RWPE2 (cell line): ENCODE data around the gene OR52E6.

Source experiments
- ATAC-seq: fragments of 200-7000 bp; cut with Tn5 transposase; 3 replicates; pipeline ENCODE4 v1.9.1; 2021; ENCODE audit warnings: low read depth
- DNase-seq: peaks from one replicate; pipeline ENCODE4 v3.0.0-alpha.2; 2020; ENCODE audit warnings: low spot score
- H3K27ac ChIP-seq: fragments of 450-650 bp; 2 replicates; pipeline ENCODE4 v1.5.1; 2017; ENCODE audit warnings: mild to moderate bottlenecking; ENCODE audit not compliant: poor library complexity, severe bottlenecking
- H3K27me3 ChIP-seq: fragments of 250-450 bp; sonication (Bioruptor Pico); 2 replicates; pipeline ENCODE4 v1.5.1; 2021; ENCODE audit warnings: mild to moderate bottlenecking, moderate library complexity; ENCODE audit not compliant: insufficient read depth, poor library complexity, severe bottlenecking
- H3K36me3 ChIP-seq: fragments of 250-450 bp; sonication (Bioruptor Pico); 2 replicates; pipeline ENCODE4 v1.5.1; 2020; ENCODE audit warnings: low read depth, mild to moderate bottlenecking, moderate library complexity
- H3K4me1 ChIP-seq: fragments of 250-450 bp; sonication (Bioruptor Pico); 2 replicates; pipeline ENCODE4 v1.5.1; 2021; ENCODE audit warnings: mild to moderate bottlenecking, moderate library complexity; ENCODE audit not compliant: insufficient read depth, poor library complexity, severe bottlenecking
- H3K4me3 ChIP-seq: fragments of 250-450 bp; sonication (Bioruptor Pico); 2 replicates; pipeline ENCODE4 v1.5.1; 2021; ENCODE audit warnings: mild to moderate bottlenecking, moderate library complexity; ENCODE audit not compliant: severe bottlenecking
- H3K9me3 ChIP-seq: fragments of 250-450 bp; sonication (Bioruptor Pico); 2 replicates; pipeline ENCODE4 v1.5.1; 2021; ENCODE audit warnings: mild to moderate bottlenecking, moderate library complexity; ENCODE audit not compliant: severe bottlenecking
- CTCF ChIP-seq: fragments of 450-650 bp; IDR thresholded peaks from one replicate; pipeline ENCODE4 v1.5.1; 2017; ENCODE audit warnings: mild to moderate bottlenecking, moderate library complexity; ENCODE audit not compliant: poor library complexity, severe bottlenecking

OR52E6 gene

GRCh38 chr11:5818245-5818886 is 23.3 kb downstream of the OR52E6 start:
- no peaks in the 10 kb centered on the region for H3K27me3 ChIP-seq
- no peaks in the 10 kb centered on the region for H3K9me3 ChIP-seq
- no peak overlapping the region for H3K27ac ChIP-seq
- no peak for DNase-seq
- H3K4me3 ChIP-seq: no peak overlapping the region
- no peak for TF ChIP-seq CTCF
- H3K4me1 ChIP-seq: no peaks in the 10 kb centered on the region
- ATAC-seq: no peak
- no peaks in the 10 kb centered on the region for H3K36me3 ChIP-seq

- H3K36me3 ChIP-seq: no peaks in the 10 kb centered on the region
- no peak overlapping the region for H3K4me3 ChIP-seq
- H3K4me1 ChIP-seq: no peaks in the 10 kb centered on the region
- H3K9me3 ChIP-seq: no peaks in the 10 kb centered on the region
- TF ChIP-seq CTCF: no peak
- no peak for DNase-seq
- H3K27ac ChIP-seq: no peak overlapping the region
- no peak for ATAC-seq
- H3K27me3 ChIP-seq: no peaks in the 10 kb centered on the region
Measured at GRCh38 chr11:5815534-5815933, 26.2 kb downstream of the OR52E6 start.

GRCh38 chr11:5809905-5810795 is 31.5 kb downstream of the OR52E6 start:
- Histone ChIP-seq H3K4me1 (no peaks in the 10 kb centered on the region), H3K27ac (no peak overlapping the region), H3K36me3 (no peaks in the 10 kb centered on the region), H3K9me3 (no peaks in the 10 kb centered on the region), H3K27me3 (peaks cover 17% of the 10 kb centered on the region), H3K4me3 (no peak overlapping the region)
- TF ChIP-seq CTCF: no peak
- DNase-seq (no peak), ATAC-seq (no peak)

- ATAC-seq (peak; percentile 20; the same call in 1 of the 3 replicates), DNase-seq (no peak)
- H3K4me3 ChIP-seq: peak overlapping the region; percentile 26
- peaks cover 17% of the 10 kb centered on the region for H3K27me3 ChIP-seq
- H3K4me1 ChIP-seq: no peaks in the 10 kb centered on the region
- H3K36me3 ChIP-seq: no peaks in the 10 kb centered on the region
- H3K27ac ChIP-seq: no peak overlapping the region
- no peaks in the 10 kb centered on the region for H3K9me3 ChIP-seq
- TF ChIP-seq CTCF: no peak
Measured at GRCh38 chr11:5809122-5809519, 32.6 kb downstream of the OR52E6 start.
